Adrenal gland (tissue), 12 donors: ENCODE results near the gene DPEP3. TPM values are rescaled to one million over a fixed set of nuclear protein-coding genes. Genes with fewer than 3 reads are reported as not detected.

ENCODE experiments used
- DNase-seq, 7 donors: peaks; one replicate each; pipeline ENCODE4 v3.0.0-alpha.2; 2019 to 2020
- H3K27ac ChIP-seq, 5 donors: fragments of 200-600 bp; sonication (generic) in 4 of 5; 1 replicate in 3 of 5; 2 replicates in 2 of 5; pipeline versions ENCODE4 v1.5.1 to v1.8.0; 2016 to 2020; ENCODE audit warnings: mild to moderate bottlenecking in 1 of 5
- H3K27me3 ChIP-seq: fragments of 200-600 bp; 2 replicates; pipeline ENCODE4 v1.8.0; 2021
- H3K36me3 ChIP-seq, 2 donors: fragments of 200-600 bp; replicated peaks in 1 of 2; 1 replicate in 1 of 2; 2 replicates in 1 of 2; pipeline versions ENCODE4 v1.5.1 to v1.8.0; 2018 to 2022
- H3K4me1 ChIP-seq, 2 donors: fragments of 200-600 bp; replicated peaks in 1 of 2; 1 replicate in 1 of 2; 2 replicates in 1 of 2; pipeline versions ENCODE4 v1.5.1 to v1.8.0; 2018 to 2021
- H3K4me3 ChIP-seq, 4 donors: fragments of 200-600 bp; sonication (generic) in 3 of 4; one replicate each; pipeline ENCODE4 v1.5.1; 2016 to 2018
- H3K9me3 ChIP-seq, 3 donors: fragments of 200-600 bp; sonication (generic) in 1 of 3; replicated peaks in 1 of 3; 1 replicate in 2 of 3; 2 replicates in 1 of 3; pipeline versions ENCODE4 v1.5.1 to v1.8.0; 2016 to 2021
- POLR2A ChIP-seq, 2 donors: fragments of 450-650 bp; IDR thresholded peaks; one replicate each; pipeline ENCODE4 v1.6.1; 2017; ENCODE audit warnings: antibody characterized with exemption in 2 of 2, mild to moderate bottlenecking in 2 of 2, moderate library complexity in 1 of 2
- WGBS, 4 donors: extraction: QIAGEN DNeasy Blood & Tissue Kit in 2 of 4; methylation state at CpG; one replicate each; pipeline versions ENCODE4 v1.1.5 to v1.1.7; 2013 to 2017; 5-methylcytosine and 5-hydroxymethylcytosine counted together
- intact Hi-C, 2 donors: fragments of 100-400 bp; cut with DNase I; formaldehyde crosslinking; loops; one replicate each; pipeline versions ENCODE4 v1.14.1 to v1.15.0; 2022 to 2023
- polyA plus RNA-seq, 3 donors: library from polyadenylated mRNA; stranded (reverse); fragments of 200-250 nt in 2 of 3; fragments of 350-450 nt in 1 of 3; fragmentation: Illumina TruSeq in 1 of 3; extraction: RNeasy Lipid Tissue Mini Kit (QIAGEN cat#74804) in 1 of 3; gene quantifications; one replicate each; pipeline ENCODE4 v1.2.3, GENCODE V29; 2013 to 2014
- total RNA-seq, 9 donors: library from RNA; depleted of rRNA in 4 of 9; stranded (reverse); fragments of >200 nt in 4 of 9; fragments of 120-200 nt in 1 of 9; fragmentation: NEBNext Ultra II Directional in 1 of 9; extraction: Animal tissue kit (Norgen Biotek cat#: 25700) in 1 of 9; gene quantifications; one replicate each; pipeline versions ENCODE4 v1.1.0 to v1.2.4, GENCODE V29; 2013 to 2023
- TF ChIP-seq, protein P1 (sequence below), 6 experiments: fragments of 450-650 bp in 4 of 6; fragments of 200-600 bp in 2 of 6; sonication (generic) in 1 of 6; IDR thresholded peaks; 1 replicate in 5 of 6; 2 replicates in 1 of 6; pipeline versions ENCODE4 v1.5.1 to v1.8.0; 2016 to 2021; ENCODE audit warnings: antibody characterized with exemption in 6 of 6, mild to moderate bottlenecking in 2 of 6, moderate library complexity in 1 of 6
- donor health status: healthy with polysubstance abuse.
- donor health status: Bipolar disorder and iron deficiency.
- donor health status: DM: yes; HTN: yes; CAD: no.
- donor health status: DM: no; HTN: no; CAD: no.
- donor health status: DM: no; HTN: no; CAD: no.
- donor health status: DM: yes; HTN: yes; CAD: no.

DPEP3 gene
- total and polyA plus RNA-seq, 12 donors, result 0.07 to 0.32 (median 0.11) TPM; not detected in 8

DNA sequence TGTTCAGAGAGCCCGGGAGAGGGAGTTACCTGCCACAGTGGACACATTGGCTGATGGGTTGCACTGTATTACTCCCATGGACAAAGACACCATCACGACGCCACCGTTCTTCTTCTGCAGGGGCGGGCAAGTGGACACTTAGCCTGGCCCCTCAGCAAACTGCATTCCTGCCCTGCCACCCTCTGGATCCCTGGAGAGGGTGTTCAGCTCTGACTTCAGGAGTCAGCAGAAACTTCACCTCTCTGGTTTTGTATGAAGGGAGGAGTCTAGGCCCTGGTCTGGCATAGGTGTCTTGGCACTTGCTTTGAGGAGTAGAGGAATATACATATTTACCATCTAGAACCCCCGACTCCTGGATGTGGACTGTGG, 9.7 kb upstream of the DPEP3 start:
- TF ChIP-seq POLR2A (IDR thresholded peaks at IDR 0.05), result no peak
- TF ChIP-seq, protein P1, sequence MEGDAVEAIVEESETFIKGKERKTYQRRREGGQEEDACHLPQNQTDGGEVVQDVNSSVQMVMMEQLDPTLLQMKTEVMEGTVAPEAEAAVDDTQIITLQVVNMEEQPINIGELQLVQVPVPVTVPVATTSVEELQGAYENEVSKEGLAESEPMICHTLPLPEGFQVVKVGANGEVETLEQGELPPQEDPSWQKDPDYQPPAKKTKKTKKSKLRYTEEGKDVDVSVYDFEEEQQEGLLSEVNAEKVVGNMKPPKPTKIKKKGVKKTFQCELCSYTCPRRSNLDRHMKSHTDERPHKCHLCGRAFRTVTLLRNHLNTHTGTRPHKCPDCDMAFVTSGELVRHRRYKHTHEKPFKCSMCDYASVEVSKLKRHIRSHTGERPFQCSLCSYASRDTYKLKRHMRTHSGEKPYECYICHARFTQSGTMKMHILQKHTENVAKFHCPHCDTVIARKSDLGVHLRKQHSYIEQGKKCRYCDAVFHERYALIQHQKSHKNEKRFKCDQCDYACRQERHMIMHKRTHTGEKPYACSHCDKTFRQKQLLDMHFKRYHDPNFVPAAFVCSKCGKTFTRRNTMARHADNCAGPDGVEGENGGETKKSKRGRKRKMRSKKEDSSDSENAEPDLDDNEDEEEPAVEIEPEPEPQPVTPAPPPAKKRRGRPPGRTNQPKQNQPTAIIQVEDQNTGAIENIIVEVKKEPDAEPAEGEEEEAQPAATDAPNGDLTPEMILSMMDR (IDR thresholded peaks at IDR 0.05), result no peak
- H3K9me3 ChIP-seq, result no peaks in the 10 kb centered on the region
- intact Hi-C loops, result loop anchor here in 1 of 2 donors (5.0 to 10.0 kb wide), 2 partner anchors 55 to 242 kb away; no protein-coding TSS in a partner anchor
- no peaks in the 10 kb centered on the region for H3K36me3 ChIP-seq
- peaks cover 3 to 14% of the 10 kb centered on the region in 2 donors for H3K4me1 ChIP-seq
- no peaks in the 10 kb centered on the region for H3K27me3 ChIP-seq
- no peak overlapping the region for H3K4me3 ChIP-seq
- DNase-seq, result no peak
- H3K27ac ChIP-seq, result no peak overlapping the region
- 79 to 93% (median 88%) methylated on average over 3 to 6 of the region's 6 CpGs for WGBS, 4 donors

DNA sequence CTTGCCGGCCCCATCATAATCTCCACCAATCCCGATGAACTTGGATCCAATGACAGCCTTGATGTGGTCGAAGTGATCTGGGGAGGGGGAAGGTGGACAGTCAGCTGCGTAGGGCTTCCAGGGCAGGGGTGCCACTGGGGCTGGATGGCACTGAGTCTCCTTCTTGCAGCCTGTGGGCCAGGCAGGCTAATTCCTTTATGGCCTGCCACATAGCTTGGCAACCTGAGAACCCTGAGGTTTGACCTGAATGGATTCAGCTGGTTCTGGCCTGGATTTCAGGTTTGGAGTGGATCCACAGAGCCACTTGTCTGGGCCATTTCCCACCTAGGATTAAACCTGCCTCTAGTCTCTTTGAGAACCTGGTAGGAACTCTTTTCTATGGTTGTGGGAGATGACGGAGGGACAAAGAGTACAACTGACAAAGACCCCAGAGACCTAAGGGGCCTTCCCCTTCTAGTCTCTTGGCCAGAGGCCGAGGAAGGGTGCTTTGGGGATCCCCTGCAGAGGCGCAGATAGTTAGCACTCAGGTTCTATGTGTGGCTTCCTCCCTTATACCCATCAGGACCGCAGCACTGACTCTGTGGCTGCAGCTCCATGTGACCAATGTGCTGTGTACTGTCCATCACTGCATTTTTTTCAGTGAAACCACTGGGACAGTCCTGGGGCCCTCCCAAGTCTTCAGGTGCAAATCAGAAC, 9.2 kb upstream of the DPEP3 start:
- 83 to 93% (median 88%) methylated on average over 6 to 8 of the region's 8 CpGs for WGBS, 4 donors
- Histone ChIP-seq H3K9me3 (no peaks in the 10 kb centered on the region), H3K27me3 (no peaks in the 10 kb centered on the region), H3K36me3 (no peaks in the 10 kb centered on the region), H3K4me1 (peaks cover 3 to 20% of the 10 kb centered on the region in 2 donors), H3K27ac (no peak overlapping the region), H3K4me3 (no peak overlapping the region)
- no peak for DNase-seq
- TF ChIP-seq, protein P1 (IDR thresholded peaks at IDR 0.05), result no peak
- TF ChIP-seq POLR2A (IDR thresholded peaks at IDR 0.05), result no peak
- intact Hi-C loops, result loop anchor here (5.0 to 10.0 kb wide), 3 partner anchors 55 to 243 kb away; no protein-coding TSS in a partner anchor

DNA sequence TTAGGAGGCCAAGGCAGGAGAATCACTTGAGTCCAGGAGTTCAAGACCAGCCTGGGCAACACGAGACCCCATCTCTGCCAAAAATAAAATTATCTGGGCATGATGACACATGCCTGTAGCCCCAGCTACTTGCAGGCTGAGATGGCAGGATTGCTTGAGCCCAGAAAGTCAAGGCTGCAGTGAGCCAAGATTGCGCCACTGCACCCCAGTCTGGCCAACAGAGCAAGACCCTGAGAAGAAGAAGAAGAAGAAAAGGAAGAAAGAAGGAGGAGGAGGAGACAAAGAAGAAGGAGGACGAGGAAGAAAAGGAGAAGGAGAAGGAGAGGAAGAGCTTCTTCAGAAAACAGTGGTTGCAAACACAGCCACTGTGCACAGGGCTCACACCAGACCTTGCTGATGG, 8.4 kb upstream of the DPEP3 start:
- H3K9me3 ChIP-seq, result no peaks in the 10 kb centered on the region
- H3K4me1 ChIP-seq, result peaks cover 3 to 26% of the 10 kb centered on the region in 2 donors
- no peak overlapping the region for H3K27ac ChIP-seq
- no peaks in the 10 kb centered on the region for H3K27me3 ChIP-seq
- H3K4me3 ChIP-seq, result no peak overlapping the region
- no peak for DNase-seq
- intact Hi-C loops, result loop anchor here in 1 of 2 donors (10.0 kb wide), 1 partner anchor 236 kb away; no protein-coding TSS in a partner anchor
- no peak for TF ChIP-seq POLR2A (IDR thresholded peaks at IDR 0.05)
- TF ChIP-seq, protein P1 (IDR thresholded peaks at IDR 0.05), result no peak
- no peaks in the 10 kb centered on the region for H3K36me3 ChIP-seq
- 76 to 81% (median 81%) methylated on average over 3 of the region's 3 CpGs for WGBS, 4 donors

DNA sequence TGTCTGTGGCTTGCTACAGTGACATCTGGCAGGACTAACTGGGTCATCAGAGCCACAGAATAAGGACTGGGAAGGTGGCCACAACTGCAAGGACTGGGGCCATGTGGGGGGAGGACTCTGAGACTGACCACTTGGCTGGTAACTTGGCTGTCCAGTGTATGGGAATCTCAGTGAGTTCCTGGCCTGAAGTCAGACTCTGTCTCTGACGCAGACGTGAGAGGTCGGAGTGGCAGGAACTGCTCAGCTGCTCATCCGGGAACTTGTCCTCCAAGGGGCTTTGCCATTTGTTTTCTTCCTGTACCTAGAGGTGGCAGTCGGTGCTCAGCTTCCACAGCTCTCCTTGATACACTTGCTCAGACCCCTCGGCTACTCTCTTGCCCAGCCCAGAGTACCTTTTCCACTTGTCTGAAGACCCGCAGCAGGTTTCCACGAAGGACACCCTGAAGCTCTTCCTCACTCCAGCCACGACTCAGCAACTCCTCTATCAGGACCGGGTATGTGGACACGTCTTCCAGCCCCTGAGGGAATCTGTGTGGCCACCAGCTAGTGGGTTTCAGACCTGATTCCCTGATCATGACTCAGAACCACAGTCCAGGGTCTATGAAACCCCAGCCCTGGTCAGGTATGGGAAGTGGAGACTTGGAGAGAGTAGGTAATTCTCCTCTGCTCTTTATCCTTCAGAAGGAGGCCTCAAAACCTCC, 7.3 kb upstream of the DPEP3 start:
- no peaks in the 10 kb centered on the region for H3K27me3 ChIP-seq
- TF ChIP-seq POLR2A (IDR thresholded peaks at IDR 0.05), result no peak
- TF ChIP-seq, protein P1 (IDR thresholded peaks at IDR 0.05), result no peak
- intact Hi-C loops, result loop anchor here in 1 of 2 donors (10.0 kb wide), 1 partner anchor 237 kb away; no protein-coding TSS in a partner anchor
- no peak overlapping the region for H3K4me3 ChIP-seq
- H3K27ac ChIP-seq, result peak overlapping the region in 3 of 5 donors; percentile 26 to 72 (median 64)
- H3K9me3 ChIP-seq, result no peaks in the 10 kb centered on the region
- no peaks in the 10 kb centered on the region for H3K36me3 ChIP-seq
- H3K4me1 ChIP-seq, result peaks cover 0 to 19% of the 10 kb centered on the region in 2 donors
- WGBS, 4 donors, result 65 to 80% (median 66%) methylated on average over 11 of the region's 11 CpGs
- DNase-seq, result peak in 6 of 7 donors; percentile 44 to 77 (median 52)
